Stimulated activated CD4-positive, alpha-beta T cell treated with anti-CD3 and anti-CD28 coated beads, Interleukin-15, amount 100 ng/mL, for 1 hour (primary cell): ENCODE results near the gene LYAR.

Experiments used
- DNase-seq, 2 donors: peaks; one replicate each; pipeline ENCODE4 v3.0.0-alpha.2; 2020; ENCODE audit warnings: low read depth in 1 of 2, low spot score in 1 of 2

Gene LYAR, protein sequence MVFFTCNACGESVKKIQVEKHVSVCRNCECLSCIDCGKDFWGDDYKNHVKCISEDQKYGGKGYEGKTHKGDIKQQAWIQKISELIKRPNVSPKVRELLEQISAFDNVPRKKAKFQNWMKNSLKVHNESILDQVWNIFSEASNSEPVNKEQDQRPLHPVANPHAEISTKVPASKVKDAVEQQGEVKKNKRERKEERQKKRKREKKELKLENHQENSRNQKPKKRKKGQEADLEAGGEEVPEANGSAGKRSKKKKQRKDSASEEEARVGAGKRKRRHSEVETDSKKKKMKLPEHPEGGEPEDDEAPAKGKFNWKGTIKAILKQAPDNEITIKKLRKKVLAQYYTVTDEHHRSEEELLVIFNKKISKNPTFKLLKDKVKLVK

DNA sequence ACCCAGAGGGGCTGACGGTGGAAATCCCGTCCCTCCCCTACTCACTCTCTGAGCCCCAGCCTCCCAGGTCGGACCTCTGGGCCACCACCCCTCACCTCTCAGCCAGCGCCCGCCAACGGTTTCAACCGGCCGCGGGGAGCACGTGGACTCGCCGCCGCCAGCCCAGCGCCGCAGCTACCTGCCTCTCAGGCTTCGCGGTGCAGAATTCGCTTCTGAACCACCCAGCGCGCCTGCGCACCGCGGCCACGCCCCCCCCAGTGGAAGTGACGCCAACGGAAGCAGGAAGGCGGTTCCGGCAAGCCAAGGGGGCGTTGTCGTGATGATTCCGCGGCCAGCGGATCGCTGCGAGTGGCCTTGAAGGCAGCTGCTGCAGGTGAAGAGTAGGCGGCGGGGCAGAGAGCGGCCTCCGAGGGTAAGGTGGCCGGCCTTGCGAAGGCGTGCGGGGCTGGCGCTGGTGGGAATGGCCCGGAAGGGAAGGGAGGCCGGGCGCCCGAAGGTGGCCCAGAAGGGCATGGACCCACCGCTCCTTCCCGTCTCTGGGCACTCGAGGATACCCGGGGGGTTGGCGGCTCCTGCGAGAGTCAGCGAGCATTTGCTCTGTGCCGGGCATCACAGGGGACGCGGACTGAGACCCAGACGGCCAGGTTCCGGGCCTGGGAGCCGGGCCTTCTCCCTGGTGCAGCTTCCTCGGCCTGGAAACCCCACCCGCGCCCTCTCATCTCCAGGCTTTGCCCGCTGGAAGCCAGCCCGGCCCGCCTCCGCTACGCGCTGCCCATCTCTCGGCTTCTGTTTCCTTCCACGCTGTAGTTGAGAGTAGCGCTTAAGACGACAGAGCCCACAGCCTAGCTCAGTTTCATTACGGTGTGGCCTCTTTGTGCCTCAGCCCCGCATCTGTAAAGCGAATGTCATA is at the start of gene LYAR, which contains the start of gene ZBTB49:
Gene LYAR (minus strand): TSS at position 214 of the 910 bp plus-strand sequence. CDS start 6,412 bp downstream, outside the sequence.
Gene ZBTB49 (plus strand): TSS at position 311 of the 910 bp plus-strand sequence. CDS start 9,695 bp downstream, outside the sequence.
- peak; percentile 96 for DNase-seq

DNA sequence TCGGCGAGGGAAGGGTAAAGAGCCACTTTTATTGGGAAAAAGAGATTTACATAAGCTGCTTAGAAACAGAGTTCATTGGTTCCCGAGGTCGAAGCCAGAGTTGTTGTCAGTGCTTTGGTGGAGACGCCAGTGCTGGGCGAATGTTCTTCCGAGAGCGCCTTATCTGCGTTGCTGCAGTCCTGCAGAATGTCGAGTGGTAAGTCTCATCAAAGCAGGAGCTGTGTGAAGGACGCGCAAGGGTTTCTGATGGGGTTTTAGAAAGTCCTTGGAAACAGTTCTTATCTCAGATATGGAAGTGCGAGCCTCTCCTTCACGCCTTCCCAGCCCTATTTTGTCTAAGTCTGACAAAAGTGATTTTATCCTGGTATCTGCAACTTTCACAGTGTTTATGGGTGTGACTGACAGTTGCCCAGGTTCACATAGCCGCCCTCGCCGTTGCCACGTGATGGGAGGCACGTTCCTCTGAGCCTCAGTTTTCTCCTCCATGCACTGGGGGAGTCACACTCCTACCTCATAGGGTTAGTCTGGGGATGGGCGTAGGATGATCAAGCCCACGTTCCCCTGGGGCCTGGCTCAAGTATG is 49.6 kb upstream of the LYAR start:
- no peak for DNase-seq

DNA sequence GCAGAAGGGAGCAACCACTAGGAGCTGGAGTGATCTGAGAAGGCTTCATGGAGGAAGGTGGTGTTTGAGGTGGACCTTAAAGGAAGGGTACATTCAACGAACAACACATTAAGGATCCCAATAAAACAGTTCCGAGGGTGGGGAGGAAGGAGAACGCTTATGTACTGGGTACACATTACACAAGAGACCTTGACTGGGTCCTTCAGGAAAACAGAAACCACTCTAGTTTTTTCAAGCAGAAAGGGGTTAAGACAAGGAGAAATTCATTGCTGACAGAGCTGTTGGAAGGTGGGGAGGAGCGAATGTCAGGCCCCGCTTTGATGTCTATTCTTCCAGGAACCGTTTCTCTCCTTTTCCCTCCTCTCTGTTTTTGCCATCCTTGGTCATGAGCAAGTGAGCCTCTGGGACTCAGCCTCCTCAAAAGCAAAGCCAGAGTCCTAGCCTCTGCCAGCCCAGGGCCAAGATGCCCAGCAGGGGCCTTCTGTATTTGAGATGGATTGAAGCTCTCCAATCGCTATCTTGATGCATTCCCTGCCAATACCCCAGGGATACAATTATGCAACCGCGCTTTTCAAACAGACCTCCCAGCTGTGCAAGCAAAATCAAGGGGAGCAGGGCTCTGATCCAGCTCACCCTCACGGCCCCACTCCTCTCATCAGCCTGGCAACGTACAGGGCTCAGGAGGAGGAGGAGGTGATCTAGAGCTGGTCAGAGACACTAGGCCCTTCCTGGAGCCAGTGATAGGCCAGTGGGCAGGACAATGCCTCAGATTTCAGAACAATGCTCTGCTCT is 48.5 kb upstream of the LYAR start:
- DNase-seq: no peak

DNA sequence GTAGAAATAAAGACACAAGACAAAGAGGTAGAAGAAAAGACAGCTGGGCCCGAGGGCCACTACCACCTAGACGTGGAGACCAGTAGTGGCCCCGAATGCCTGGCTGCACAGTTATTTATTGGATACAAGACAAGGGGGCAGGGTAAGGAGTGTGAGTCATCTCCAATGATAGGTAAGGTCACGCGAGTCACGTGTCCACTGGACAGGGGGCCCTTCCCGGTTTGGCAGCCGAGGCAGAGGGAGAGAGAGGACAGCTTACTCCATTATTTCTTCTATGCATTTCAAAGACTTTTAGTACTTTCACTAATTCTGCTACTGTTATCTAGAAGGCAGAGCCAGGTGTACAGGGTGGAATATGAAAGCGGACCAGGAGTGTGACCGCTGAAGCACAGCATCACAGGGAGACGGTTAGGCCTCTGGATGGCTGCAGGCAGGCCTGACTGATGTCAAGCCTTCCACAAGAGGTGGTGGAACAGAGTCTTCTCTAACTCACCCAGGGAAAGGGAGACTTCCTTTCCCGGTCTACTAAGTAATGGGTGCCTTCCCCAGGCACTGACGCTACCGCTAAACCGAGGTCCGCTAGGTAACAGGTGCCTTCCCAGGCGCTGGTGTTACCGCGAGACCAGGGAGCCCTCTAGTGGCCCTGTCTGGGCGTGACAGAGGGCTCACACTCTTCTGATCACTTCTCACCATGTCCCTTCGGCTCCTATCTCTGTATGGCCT is 45.0 kb upstream of the LYAR start:
- DNase-seq: peak; percentile 49 to 57

DNA sequence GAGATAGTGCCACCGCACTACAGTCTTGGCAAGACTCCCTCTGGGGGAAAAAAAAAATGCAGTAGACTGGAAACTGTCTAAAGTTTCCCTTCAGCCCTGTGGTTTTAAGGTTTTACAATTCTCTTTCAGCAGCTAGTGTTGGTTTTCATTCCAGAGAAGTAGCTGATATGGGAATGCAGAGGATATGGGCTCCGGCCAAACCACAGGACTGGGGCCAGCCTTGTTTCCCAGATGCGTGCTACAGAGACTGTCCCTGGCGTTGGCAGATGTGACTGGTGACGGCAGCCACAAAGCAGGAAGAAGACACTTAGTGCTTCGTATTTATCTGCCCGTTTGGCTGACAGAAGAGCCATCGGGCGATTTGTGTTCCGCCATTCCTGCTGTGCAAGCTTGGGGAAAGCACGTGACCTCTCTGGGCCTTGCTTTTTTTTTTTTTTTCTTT is 43.3 kb upstream of the LYAR start:
- no peak for DNase-seq

DNA sequence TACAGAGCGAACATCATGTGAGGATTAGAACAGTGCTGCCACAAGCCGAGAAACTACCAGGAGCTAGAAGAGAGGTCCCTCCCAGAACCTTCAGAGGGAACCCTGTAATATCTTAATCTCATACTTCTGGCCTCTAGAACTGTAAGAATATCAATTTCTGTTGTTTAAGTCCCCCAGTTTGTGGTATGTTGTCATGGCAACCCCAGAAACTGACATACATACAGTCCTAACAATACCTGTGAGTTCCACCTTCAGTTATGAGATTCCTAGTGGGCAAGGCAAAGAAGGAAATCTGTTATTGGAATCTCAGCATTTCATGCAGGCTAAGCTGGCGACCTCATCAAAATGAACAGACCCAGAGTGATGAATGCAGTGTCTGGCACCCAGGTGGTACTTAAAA is 42.6 kb upstream of the LYAR start:
- DNase-seq: no peak

DNA sequence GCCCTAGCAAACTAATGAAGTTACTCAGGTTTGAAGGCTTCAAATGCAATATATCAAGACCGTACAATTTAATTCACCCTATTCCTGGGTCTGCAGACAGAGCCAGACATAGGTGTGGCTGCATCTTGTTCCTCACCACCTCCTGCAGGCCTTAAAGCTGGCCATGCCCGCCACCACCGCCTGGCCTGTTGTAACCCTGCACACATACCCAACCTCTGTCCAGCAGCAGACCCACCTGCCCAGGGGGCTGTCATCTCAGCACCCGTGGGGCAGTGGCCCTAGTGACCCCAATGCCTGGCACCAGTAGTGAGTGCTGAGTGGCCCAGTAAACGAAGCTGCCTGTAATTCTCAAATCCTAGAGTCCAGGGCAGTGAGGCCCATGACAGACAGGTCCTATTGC is 40.8 kb upstream of the LYAR start:
- no peak for DNase-seq

DNA sequence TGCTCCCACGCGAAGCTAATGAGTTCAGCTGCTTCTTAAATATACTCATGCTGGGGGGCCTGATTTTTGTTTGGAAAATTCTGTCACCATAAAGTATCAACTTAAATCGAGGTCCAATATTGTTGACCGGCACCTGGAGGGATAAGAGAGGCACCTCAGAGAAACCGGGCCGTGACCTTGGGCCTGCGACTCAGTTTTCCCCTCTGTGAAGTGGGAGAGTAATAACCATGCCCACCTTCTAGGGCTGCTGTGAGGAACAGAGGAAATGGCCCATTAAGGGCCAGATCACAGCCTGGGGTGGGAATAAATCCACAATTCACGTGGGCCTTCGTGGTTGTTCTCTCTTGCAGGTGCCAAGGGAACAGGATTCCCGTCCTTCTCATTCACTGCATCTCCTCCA is 39.5 kb upstream of the LYAR start:
- no peak for DNase-seq

DNA sequence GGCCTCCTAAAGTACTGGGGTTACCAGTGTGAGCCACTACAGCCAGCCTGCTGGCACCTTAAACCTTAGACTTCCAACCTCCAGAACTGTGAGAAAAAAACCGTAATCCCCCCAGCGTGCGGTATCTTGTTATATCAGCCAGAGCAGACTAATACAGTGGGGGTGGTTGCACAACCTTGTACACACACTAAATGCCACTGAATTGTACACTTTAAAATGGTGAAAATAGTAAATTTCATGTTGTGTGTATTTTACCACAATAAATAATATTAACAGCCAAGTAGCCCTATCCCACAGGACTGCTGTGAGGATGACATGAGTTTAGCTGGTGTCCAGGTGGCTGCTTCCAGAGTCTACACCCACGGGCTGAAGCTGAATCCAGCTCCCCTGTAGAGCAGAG is 38.9 kb upstream of the LYAR start:
- no peak for DNase-seq

DNA sequence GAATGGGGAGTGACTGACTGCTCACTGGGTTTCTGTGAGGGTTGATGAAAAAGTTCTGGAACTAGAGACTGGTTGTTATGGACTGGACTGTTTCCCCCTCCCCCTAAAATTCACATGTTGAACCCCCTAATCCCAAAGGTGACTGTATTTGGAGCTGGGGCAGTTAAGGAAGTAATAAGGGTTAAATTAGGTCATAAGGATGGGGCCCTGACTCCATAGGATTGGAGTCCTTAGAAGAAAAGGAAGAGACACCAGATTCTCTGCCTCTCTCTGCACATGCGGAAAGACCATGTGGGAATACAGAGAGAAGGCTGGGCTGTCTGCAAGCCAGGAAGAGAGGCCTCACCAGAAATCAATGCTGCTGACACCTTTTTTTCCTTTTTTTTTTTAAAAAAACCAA is 38.3 kb upstream of the LYAR start:
- DNase-seq: no peak

DNA sequence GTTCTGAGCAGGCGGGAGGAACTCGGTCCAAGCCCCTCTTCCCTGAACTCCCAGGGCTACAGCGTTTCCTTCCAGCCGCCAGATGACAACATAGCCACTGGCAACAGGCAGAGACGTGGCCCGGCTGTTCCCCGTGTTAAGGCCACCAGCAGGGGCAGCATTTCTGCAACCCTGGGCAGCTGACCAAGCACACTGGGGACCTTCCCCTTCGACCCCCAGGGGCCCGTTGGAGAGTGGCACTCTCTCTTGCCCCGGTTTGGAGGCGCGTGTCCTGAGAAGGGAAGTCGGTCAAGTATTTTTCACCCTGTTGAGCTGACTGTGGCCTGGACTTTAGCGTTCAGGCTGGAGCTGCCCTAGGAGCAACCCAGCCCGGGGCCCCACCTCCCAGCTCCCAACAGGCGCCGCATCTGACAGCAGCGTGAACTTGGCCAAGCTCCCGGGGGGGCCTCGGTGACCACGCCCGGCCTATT is 37.7 kb upstream of the LYAR start:
- DNase-seq: no peak

DNA sequence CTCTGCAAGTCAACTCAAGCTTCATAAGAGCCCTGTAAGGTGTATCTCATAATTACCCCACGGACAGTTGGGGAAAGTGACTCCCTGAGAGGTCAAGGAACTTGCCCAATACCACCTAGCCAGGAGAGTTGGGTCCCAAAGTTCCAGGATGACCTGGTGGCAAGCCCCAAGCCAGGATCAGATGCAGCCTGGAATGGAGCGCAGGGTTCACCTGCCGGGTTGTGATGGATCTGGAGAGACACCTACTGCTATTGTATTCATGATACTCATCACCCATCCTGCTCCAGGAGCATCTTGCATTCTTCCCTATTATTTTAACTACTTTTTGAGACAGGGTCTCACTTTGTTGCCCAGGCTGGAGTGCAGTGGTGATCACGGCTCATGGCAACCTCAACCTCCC is 36.2 kb upstream of the LYAR start:
- no peak for DNase-seq

DNA sequence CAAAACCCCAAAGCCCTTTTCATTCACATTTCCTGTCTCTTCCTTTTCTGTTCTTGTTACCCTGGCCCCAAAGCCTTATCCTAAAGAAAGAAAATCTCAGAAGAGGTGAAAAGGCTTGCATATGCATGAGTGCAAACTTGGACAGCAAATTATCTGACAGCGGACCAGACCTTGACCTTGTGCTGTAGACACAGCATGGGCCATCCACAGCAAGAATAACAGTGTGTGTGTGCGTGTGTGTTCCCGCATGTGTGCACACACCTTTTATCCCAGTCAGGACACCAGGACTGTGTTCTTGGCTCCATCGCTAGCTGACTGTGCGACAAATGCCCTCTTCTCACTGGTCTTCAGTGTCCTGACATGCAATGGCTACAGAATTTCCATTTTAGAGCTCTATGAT is 35.4 kb upstream of the LYAR start:
- no peak for DNase-seq

DNA sequence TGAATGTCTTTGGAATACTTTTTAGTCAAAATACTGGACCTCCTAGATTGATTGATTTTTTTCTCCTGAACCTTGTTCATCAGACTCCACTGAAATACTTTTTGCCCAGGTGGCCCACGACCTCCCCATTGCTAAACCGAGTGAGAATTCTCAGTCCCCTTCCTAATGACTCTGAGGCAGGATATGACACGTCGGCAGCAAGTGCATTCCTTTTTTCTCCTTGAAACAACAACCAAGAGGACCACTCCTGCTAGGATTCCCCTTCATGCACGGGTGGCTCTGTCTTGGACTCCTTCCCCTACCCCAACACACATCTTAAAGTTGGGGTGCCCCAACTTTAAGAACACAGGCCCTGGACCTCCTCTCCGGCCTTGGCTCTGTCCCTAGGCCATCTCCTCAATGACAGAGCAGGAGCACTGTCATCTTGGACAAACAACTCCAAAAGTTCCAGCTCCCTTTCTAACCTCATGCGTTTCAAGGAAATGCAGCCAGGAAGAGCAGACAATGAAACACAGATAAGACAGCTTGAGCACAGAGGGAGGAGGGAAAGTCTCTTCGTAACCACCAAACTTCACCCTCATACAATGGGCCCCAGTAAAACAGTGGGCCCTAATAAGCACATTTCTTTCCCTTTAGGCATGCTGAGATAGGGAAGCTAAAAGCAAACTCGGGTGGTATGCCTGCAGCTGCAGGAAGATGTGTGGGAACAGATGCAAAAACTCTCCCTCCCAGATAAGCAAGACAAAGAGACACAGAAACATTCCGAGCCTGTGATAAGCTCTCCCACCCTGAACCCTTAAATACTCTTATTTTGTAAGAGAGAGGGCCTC is 34.0 kb upstream of the LYAR start:
- no peak for DNase-seq

DNA sequence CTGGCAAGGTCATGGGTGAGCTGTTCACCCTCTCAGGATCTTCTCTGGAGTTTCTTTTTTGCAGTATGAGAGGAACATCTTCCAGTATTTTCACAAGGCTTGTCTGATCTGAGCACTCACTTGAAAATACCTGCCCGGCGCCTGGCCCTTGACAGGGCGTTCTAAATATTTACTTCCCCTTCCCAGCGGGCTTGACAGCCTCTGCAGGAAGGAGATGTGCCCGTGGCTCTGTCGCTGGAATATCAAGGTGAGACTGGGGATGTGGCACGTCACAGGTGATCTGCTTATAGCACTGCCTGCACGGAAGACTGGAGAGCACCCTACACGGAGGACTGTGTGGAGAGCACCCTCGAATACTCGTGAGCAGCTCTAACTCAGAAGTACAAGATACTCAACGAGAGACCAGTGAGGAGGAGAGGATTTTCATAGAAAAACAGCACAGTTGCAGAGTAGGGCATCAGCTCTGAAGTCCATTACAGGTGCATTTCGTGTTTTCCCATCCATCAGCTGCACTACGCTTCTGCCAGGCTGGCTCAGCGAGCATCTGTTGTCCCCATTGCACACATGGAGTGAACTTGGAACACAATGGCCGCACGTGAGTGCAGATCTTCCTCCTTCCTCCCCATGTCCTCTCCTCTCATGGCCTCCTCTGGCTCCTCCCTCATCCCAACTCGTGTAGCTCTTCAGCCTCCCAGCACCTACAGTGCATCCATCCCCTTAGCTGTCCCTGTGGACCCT is 32.2 kb upstream of the LYAR start:
- no peak for DNase-seq

DNA sequence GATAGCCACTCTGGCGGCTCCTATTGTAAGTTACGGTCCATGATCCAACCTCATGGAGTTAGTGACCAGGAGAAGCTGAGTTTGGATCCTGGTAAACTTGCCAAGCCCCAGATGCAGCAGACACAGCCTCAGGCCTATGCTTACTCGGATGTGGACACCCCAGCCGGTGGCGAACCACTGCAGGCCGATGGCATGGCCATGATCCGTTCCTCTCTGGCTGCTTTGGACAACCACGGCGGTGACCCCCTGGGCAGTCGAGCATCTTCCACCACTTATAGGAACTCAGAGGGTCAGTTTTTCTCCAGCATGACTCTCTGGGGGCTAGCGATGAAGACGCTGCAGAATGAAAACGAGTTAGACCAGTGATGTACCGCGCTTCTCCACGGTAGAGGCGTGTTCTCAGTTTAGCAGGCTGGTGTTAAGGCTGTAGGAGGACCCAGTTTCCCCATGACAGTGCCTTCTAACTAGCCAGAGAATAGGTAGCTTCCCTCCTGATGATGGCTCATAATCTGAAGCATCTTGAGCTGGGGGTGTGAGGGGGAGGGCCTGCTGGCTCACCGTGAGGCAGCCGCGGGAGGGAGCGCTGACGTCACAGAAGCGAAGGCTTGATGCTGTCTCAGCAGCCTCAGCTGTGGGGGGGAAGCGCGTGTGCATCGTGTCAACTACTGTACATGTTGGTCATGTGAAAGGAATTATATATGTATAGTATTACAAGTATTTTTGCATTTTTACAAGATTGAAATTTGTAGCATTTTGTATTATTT is 31.2 kb upstream of the LYAR start:
- DNase-seq: no peak

DNA sequence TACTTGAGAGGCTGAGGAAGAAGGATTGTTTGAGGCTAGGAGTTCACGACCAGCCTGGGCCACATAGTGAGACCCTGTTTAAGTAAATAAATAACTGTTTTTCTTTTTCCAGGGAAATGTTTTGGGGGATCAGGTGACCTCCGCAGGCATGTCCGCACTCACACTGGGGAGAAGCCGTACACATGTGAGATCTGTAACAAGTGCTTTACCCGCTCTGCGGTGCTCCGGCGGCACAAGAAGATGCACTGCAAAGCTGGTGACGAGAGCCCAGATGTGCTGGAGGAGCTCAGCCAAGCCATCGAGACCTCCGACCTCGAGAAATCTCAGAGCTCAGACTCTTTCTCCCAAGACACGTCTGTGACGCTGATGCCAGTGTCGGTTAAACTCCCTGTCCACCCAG is 30.6 kb upstream of the LYAR start:
- DNase-seq: no peak
